NCI-H1694 (cell line): ENCODE measurements around the gene NR2E1.

Source experiments
- DNase-seq: peaks from one replicate; lab custom pipeline; 2025; lab: John Stamatoyannopoulos, UW

NR2E1 gene

DNA sequence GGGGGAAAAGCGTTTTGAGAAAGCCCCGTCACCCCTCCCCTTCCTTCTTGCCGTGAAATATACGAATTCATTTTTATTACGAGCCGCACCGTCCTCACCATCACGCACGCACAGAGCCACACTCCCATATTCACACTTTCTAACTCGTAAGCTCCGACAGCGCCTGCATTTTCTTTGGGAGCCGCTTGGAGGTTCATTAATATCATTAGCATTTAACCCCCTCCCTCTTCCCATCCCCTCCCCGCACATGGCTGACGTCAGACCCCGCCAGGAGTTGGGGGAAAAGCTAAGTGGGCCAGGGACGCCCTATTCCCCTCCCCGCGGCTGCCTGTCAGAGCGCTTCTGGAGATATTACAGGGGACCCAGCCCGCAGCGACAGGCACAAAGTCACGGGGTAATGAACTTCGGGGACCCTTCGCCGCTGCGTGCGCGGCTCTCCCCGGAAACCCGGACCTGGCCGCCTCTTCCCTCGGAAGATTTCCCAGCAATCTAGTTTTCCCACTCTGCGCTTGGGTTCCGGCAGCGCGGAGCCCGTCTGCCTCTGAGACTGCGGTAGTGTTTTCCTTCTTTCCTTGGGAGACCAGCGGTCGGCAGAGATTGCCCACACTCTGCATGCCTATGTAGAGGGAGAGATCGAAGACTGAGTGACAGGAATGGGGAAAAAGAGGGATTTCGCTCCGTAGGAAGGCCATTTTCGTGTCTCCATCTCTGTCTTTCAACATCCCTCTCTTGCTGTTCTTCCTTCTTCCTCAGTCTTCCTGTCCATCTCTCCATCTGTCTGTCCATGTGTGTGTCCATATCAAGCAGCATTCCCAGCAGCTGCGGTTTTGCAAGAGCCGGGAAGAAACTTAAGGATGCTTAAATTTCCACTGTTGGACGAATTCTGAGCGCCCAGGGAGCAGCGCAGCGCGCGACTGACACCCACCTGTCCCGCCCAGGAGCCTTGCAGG, at the start of gene NR2E1:
NR2E1 (plus strand) TSS at position 309 of the 950 bp plus-strand sequence. CDS start 744 bp downstream, outside the sequence.
- DNase-seq, result peak; percentile 60

- no peak for DNase-seq
Observed at GRCh38 chr6:108116546-108117426, 49.0 kb upstream of the NR2E1 start.

GRCh38 chr6:108117427-108118358, 48.1 kb upstream of the NR2E1 start:
- DNase-seq, result no peak

DNA sequence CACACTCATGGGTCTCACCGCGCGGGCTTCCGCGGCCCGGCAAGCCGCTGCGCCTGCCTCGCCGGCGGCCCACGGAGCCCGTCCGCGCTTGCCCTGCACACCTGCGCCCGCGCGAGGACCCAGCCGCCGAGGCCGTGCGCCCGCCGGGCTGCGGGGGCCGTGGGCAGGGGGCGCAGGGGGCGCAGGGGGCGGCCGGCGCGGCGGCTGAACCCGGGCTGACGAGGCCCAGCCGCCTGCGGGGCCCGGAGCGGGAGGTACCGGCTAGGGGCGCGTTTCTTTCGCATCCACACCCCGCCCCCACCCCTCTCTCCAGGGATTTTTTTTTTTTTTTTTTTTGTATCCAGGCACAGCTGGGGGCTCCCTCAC, 47.5 kb upstream of the NR2E1 start:
- no peak for DNase-seq

DNA sequence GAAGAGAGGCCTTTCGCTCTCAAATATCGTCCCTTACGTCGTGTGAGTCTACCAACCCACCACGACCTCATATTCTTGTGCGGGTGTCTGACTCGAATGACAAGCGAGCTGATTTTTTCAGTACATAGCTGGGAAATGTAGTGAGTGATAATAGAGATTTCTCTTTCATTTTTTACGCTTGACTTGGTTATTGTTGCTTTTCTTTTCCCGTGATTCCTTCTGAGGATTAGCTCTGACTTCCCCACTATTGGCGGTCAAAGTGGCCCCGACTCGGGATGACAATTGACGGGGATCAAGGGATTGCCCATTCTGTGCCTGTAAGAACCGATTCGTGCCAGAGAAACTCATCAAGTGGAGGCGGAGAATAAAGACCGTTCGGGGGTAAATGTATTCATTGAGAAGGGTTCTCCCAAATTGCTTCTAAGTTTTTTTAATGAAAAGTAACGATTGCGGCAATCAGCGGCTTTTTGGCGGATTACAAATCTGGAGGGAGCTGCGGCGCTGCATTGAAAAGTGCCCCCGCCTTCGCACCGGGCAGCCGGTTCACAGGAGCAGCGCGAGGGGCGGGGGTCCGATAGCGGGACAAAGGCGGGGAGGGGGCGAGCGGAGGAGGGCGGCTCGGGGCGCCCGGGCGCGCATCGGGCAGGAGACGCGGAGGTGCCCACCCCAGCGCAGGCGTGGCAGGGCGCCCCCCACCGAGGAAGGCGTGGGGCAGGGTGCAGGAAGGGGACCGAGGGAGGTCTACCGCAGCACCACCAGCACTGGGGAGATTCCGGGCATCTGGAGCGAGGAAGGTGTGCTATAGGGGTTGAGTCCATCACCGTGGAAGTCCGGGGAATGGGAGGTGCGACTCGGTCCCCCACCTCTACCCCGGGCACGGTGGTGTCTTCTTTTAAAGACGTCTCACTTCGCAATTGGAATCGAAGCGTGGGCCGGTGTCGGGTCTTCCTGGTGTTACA, 46.7 kb upstream of the NR2E1 start:
- DNase-seq, result no peak

DNA sequence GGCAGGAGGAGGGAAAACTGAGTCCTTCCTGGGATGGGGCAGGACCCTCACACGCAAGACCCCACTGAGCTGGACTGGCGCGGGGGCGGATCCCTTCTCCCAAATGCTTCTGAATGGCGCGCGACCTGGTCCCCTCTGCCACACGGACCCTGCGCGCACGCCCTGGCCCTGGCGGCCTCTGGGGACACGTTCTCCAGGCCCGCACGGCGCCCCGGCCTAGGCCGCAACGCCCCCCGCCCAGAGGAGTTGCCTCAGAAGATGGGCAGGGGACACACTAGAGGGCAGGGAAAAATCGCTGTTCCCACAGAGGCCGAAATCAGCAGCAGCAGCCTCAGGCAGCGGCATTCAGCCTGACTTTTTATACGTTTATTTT, 46.1 kb upstream of the NR2E1 start:
- DNase-seq, result no peak

- DNase-seq, result no peak
Observed at GRCh38 chr6:108120311-108120710, 45.5 kb upstream of the NR2E1 start.

DNA sequence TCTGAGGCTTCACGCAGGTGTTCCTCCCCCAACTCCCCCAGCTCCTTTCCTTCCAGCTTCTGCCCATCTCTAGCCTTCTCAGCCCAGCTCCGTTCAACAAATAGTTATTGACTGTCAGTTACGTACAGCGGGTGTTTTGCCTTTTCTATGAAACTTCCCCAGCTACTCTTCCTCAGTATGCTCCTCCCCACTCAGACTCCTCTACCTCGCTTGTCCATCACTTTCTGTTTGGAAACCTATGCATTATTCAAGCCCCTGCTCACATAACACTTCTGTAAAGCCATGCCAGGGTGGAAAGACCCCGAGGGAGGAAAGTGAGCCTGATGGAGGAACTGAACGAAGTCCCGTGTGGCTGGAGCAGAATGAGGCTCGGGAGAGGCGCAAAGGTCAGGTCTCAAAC, 44.2 kb upstream of the NR2E1 start:
- no peak for DNase-seq

DNA sequence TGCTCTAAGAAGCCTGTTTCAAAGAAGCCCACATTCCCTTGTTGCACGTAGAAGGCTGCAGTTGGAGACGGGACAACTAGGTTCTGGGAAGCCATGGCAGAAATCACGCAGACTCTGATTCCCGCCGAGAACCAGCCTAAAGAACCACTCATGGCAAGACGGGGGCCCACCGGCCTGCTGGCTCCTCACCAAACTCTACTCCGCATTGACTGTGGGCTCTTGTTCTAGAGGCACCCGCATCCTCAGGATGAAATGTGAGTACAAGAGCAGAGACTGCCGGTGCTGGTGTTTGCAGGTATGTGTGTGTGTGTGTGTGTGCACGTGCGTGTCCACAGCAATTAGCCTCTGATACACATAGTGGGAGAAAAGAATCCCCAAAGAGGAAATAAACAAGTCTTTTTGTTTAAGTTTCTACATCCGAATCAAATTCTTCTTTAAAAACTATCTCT, 42.3 kb upstream of the NR2E1 start:
- no peak for DNase-seq

DNA sequence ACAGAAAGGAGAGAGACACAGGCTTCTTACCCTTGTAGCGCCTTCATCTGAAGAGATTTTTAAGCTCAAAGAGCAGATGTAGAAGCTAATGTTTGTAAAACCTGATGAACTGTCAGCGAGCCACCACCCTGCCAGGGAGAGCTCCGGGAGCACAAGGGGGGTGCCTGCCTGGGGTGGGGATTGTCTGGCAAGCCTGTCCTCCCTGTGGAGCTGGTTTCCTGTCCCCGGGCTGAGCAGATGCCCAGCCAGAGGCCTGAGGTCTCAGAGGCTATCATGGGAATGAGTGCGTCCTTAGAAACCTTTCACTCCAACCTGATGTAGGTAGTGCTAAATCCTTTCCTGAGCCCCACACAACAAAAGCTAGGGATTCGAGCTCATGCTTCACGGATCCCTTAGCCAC, 41.9 kb upstream of the NR2E1 start:
- no peak for DNase-seq

DNA sequence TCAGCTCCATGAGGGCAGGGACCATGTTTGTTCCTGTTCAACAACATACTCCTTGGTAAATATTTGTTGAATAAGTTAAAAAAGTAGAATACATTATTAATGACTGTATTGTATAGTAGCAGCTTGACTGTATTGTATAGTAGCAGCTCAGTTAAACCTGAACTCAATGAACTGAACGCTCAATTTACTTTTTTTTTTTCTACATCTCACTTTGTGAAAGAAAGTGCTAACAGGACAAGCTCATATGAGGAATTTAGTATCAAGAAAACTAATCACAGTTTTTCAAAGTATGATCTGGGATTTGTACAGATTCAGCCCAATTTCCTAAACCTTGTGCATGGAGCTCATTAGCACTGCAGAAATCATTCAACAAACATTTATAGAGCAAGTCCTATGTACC, 38.8 kb upstream of the NR2E1 start:
- no peak for DNase-seq

GRCh38 chr6:108127826-108128225, 38.0 kb upstream of the NR2E1 start:
- DNase-seq, result no peak

DNA sequence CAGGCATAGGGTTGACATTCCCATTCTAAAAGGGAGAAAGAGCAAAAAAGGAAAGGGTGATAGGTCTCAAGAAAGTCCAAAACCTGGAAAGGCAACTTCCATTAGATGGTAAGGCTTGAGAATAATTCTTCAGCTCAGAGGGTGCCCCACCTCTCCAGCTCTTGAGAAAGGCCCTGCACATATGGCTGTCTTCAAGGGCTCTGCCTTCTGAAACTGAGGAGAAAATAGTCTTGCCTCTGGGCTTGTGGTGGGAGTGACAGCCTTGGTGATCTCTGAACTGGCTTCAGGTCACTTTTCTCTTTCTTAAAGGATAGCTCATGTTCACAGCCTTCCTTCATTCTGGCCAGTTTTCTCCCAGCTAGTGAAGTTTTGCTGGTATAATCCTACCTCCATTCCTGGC, 35.6 kb upstream of the NR2E1 start:
- DNase-seq, result no peak

DNA sequence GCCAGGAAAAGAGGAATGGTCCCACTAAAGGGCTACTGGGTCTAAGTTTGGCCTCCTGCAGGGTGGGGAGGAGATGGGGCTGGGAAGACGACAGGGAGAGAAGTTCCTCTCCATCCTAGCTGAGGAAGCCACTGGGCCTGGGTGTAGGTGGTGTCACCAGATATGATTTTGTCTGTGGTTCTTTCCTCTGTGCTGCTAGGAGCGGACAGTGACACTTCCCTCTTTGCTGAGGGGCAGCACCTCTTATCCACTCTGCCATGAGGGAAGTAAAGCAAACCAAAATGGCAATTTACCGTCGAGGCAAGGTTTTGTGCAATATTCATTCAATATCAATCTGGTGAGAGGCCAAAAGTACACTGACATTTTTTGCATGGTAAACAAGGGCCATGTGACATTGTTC, 33.0 kb upstream of the NR2E1 start:
- DNase-seq, result no peak

- peak; percentile 18 for DNase-seq
Observed at GRCh38 chr6:108133594-108134179, 32.1 kb upstream of the NR2E1 start.

DNA sequence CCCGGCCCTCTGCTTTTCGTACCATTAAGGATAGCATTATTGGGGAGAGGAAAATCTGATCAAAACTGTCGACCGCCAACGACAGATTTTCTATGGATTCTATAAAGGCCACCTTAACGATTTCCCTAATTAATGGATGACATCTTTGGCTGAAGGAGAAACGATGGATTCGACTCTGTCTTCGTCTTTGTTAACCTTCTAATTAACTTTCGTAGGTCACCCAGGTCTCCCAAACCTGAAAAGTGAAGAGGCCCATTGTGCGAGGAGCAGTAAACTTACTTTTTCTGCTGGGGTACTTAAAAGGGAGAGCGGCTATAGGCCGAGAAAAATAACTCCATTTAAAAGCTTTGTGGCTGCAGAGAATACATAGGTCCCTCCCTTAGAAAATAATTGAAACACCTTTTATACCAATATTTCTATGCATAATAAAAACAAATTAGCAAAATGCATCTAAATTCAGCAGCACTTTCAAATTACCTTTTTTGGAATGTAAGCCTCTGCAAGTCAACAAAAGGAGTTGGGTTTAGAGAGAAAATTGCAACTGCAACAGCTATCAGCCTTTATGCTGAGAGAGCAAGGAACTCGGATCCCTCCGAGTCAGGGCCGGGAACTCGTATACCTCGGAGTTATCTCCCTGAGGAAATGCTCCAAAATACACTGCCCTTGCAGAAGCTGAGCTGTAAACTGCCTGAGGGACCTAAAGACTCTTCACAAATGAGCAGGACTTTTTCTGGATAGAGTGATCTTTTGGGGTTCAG, 31.4 kb upstream of the NR2E1 start:
- DNase-seq, result no peak

GRCh38 chr6:108142240-108142639, 23.6 kb upstream of the NR2E1 start:
- no peak for DNase-seq

GRCh38 chr6:108145639-108146038, 20.2 kb upstream of the NR2E1 start:
- DNase-seq, result no peak

DNA sequence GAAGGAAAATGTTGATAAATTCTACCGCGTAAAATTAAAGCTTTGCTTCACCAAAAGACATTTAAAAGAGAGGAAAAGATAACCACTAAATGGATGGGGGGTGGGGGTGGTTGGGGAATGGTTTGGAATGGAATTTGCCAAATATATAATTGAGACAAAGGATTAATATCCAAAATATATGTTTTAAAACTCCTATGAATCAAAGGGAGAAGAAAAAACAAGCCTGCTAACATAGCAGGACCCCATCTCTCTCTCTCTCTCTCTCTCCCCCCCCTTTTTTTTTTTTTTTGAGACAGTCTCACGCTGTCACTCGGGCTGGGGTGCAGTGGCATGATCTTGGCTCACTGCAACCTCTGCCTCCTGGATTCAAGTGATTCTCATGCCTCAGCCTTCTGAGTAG, 13.4 kb upstream of the NR2E1 start:
- no peak for DNase-seq
